ENCODE measurements around the gene TMEM165. TPM values are rescaled to one million over a fixed set of nuclear protein-coding genes. Genes with fewer than 3 reads are reported as not detected.

The TMEM165 gene
- total RNA-seq, 6 experiments from 2014 or later: 93.9 to 111 (median 96.2) TPM

GRCh38 chr4:55398461-55398860 lies 2.7 kb downstream of the TMEM165 start:
- Mint-ChIP-seq H3K4me3 (peak overlapping the region; percentile 94), H3K9me3 (no peaks in the 10 kb centered on the region), H3K4me1 (ENCODE audit: low read depth) (peaks cover 60% of the 10 kb centered on the region), H3K27me3 (ENCODE audit: insufficient read depth) (no peaks in the 10 kb centered on the region; the same call in none of the 2 replicates), H3K36me3 (ENCODE audit: low read depth) (peaks cover 34% of the 10 kb centered on the region), H3K27ac (peak overlapping the region; percentile 85)
- peak; percentile 36 for DNase-seq
- TF ChIP-seq CTCF (IDR thresholded peaks at IDR 0.05): no peak

- peaks cover 60% of the 10 kb centered on the region for H3K4me1 Mint-ChIP-seq (ENCODE audit: low read depth)
- peak overlapping the region; percentile 85 for H3K27ac Mint-ChIP-seq
- peak overlapping the region; percentile 94 for H3K4me3 Mint-ChIP-seq
- no peak for DNase-seq
- H3K9me3 Mint-ChIP-seq: no peaks in the 10 kb centered on the region
- peaks cover 39% of the 10 kb centered on the region for H3K36me3 Mint-ChIP-seq (ENCODE audit: low read depth)
- no peak for TF ChIP-seq CTCF (IDR thresholded peaks at IDR 0.05)
- peaks cover 4% of the 10 kb centered on the region for H3K27me3 Mint-ChIP-seq (ENCODE audit: insufficient read depth)
These were observed 3.2 kb downstream of the TMEM165 start for GRCh38 chr4:55398966-55399365.

GRCh38 chr4:55399581-55399980 lies 3.8 kb downstream of the TMEM165 start:
- no peak for DNase-seq
- H3K27ac Mint-ChIP-seq: peak overlapping the region; percentile 85; the same call in 1 of the 2 replicates
- peaks cover 54% of the 10 kb centered on the region for H3K4me1 Mint-ChIP-seq (ENCODE audit: low read depth)
- no peak for TF ChIP-seq CTCF (IDR thresholded peaks at IDR 0.05)
- H3K36me3 Mint-ChIP-seq (ENCODE audit: low read depth): peaks cover 42% of the 10 kb centered on the region
- peak overlapping the region; percentile 94 for H3K4me3 Mint-ChIP-seq
- no peaks in the 10 kb centered on the region for H3K9me3 Mint-ChIP-seq
- peaks cover 5% of the 10 kb centered on the region for H3K27me3 Mint-ChIP-seq (ENCODE audit: insufficient read depth)

- DNase-seq: no peak
- Mint-ChIP-seq H3K36me3 (ENCODE audit: low read depth) (peaks cover 36% of the 10 kb centered on the region), H3K27ac (no peak overlapping the region), H3K27me3 (ENCODE audit: insufficient read depth) (peaks cover 5% of the 10 kb centered on the region; the same call in 1 of the 2 replicates), H3K9me3 (no peaks in the 10 kb centered on the region), H3K4me1 (ENCODE audit: low read depth) (peaks cover 51% of the 10 kb centered on the region), H3K4me3 (no peak overlapping the region)
- no peak for TF ChIP-seq CTCF (IDR thresholded peaks at IDR 0.05)
These were observed 9.3 kb downstream of the TMEM165 start for GRCh38 chr4:55405073-55405472.

- H3K27me3 Mint-ChIP-seq (ENCODE audit: insufficient read depth): peaks cover 5% of the 10 kb centered on the region; the same call in 1 of the 2 replicates
- H3K4me1 Mint-ChIP-seq (ENCODE audit: low read depth): peaks cover 47% of the 10 kb centered on the region
- no peak for DNase-seq
- TF ChIP-seq CTCF (IDR thresholded peaks at IDR 0.05): no peak
- H3K27ac Mint-ChIP-seq: peak overlapping the region; percentile 33; the same call in 1 of the 2 replicates
- peaks cover 36% of the 10 kb centered on the region for H3K36me3 Mint-ChIP-seq (ENCODE audit: low read depth)
- no peaks in the 10 kb centered on the region for H3K9me3 Mint-ChIP-seq
- no peak overlapping the region for H3K4me3 Mint-ChIP-seq
These were observed 10.8 kb downstream of the TMEM165 start for GRCh38 chr4:55406545-55406944.

Measured in HFFc6 (cell line).